ENCODE results near the gene CEP192. TPM values are rescaled to one million over a fixed set of nuclear protein-coding genes. Genes with fewer than 3 reads are reported as not detected.

The CEP192 gene
- total RNA-seq, result 22.2 and 26.4 TPM in 2 replicates

GRCh38 chr18:12990967-12991820, at the start of gene CEP192:
Gene CEP192, plus strand, starts transcription at chr18:12991362. Its CDS starts 8,063 bp downstream, at chr18:12999425.

GRCh38 chr18:12947285-12948049, 43.7 kb upstream of the CEP192 start, which contains the start of gene SEH1L:
Gene SEH1L, plus strand, starts transcription at chr18:12948011. Its CDS starts 111 bp downstream, at chr18:12948122.

Other genes starting within 250 kb of the CEP192 start
- gene PTPN2, start 107.1 kb upstream of the CEP192 start, total RNA-seq, result 32.1 and 33.1 TPM in 2 replicates
- gene SEH1L, start 43.4 kb upstream of the CEP192 start, total RNA-seq, result 28.7 and 41.1 TPM in 2 replicates
- gene LDLRAD4, start 227.4 kb downstream of the CEP192 start, total RNA-seq, result 0.71 and 3.1 TPM in 2 replicates